Retinal pigment epithelial cell (primary cell): ENCODE data around the gene NUBP1.
"Not testable (repeated sequence)": the region's sequence is repeated elsewhere in the genome, so short reads cannot be mapped to it uniquely, and the experiment has no call there.

Source experiments
- DNase-seq: peaks from one replicate; pipeline ENCODE4 v3.0.0-alpha.2; 2010; ENCODE audit warnings: low read depth
- H3K4me3 ChIP-seq: 2 replicates; pipeline ENCODE4 v1.5.1; 2011; ENCODE audit warnings: mild to moderate bottlenecking, low read length, control low read depth, moderate library complexity
- TF ChIP-seq, protein P1 (sequence below): conservative IDR thresholded peaks from 2 replicates; pipeline ENCODE4 v1.5.1; 2011; ENCODE audit warnings: low read depth, low read length, control low read depth, inconsistent platforms

NUBP1 gene

GRCh38 chr16:10740000-10740844 is 3.4 kb upstream of the NUBP1 start:
- no peak overlapping the region for H3K4me3 ChIP-seq
- TF ChIP-seq, protein P1, sequence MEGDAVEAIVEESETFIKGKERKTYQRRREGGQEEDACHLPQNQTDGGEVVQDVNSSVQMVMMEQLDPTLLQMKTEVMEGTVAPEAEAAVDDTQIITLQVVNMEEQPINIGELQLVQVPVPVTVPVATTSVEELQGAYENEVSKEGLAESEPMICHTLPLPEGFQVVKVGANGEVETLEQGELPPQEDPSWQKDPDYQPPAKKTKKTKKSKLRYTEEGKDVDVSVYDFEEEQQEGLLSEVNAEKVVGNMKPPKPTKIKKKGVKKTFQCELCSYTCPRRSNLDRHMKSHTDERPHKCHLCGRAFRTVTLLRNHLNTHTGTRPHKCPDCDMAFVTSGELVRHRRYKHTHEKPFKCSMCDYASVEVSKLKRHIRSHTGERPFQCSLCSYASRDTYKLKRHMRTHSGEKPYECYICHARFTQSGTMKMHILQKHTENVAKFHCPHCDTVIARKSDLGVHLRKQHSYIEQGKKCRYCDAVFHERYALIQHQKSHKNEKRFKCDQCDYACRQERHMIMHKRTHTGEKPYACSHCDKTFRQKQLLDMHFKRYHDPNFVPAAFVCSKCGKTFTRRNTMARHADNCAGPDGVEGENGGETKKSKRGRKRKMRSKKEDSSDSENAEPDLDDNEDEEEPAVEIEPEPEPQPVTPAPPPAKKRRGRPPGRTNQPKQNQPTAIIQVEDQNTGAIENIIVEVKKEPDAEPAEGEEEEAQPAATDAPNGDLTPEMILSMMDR = no peak
- DNase-seq = no peak

GRCh38 chr16:10740845-10741208 is 2.8 kb upstream of the NUBP1 start:
- DNase-seq = no peak
- TF ChIP-seq, protein P1 = no peak
- no peak overlapping the region for H3K4me3 ChIP-seq

- not testable (repeated sequence) for H3K4me3 ChIP-seq, DNase-seq
These were observed 2.4 kb upstream of the NUBP1 start for GRCh38 chr16:10741249-10741648.

DNA sequence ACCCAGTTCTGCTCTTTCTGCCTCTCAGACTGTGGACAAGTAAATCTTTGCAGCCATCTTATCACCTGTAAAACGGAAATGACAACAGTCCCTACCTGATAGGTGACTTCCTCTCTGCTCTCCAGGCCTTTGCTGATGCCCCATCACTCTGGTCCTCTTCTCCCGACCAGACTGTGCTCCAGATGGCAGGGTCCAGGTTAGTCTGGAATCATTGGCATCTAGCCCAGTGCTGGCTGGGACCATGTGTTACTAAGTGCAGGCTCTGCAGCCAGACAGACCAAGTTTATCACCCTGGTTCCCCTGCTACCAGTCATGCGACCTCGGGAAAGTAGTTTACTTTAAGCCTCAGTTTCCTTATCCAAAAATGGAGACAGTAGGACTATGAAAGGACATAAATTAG is 1.8 kb upstream of the NUBP1 start:
- no peak overlapping the region for H3K4me3 ChIP-seq
- no peak for DNase-seq
- TF ChIP-seq, protein P1 = no peak

DNA sequence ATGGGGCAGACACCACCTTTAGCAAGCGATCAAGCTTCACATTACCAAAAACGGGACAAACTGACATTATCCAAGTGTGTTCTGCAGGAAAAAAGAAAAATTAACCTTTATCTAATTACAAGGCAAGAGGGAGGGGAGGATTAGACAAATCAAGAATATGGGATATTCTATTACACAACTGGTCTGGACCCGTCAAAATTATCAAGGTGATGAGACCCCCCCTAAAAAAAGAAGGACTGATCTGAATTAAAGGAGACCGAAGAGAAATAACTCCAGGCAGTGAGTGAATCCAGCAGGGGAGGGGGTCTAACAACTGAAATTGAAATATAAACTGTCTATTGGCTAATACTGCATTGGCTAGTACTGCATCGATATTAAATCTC is 424 bp upstream of the NUBP1 start:
- DNase-seq = no peak
- TF ChIP-seq, protein P1 = no peak
- H3K4me3 ChIP-seq = peak overlapping the region; percentile 69

- H3K4me3 ChIP-seq = peak overlapping the region; percentile 62
These were observed 858 bp downstream of the NUBP1 start for GRCh38 chr16:10744370-10745030.

GRCh38 chr16:10745841-10746240 is 2.2 kb downstream of the NUBP1 start:
- TF ChIP-seq, protein P1 = no peak

More at GRCh38 chr16:10744370-10745030, 858 bp downstream of the NUBP1 start:
- no peak for DNase-seq
- TF ChIP-seq, protein P1 = no peak

More at GRCh38 chr16:10745841-10746240, 2.2 kb downstream of the NUBP1 start:
- H3K4me3 ChIP-seq = no peak overlapping the region
- DNase-seq = no peak
